HG02870 (cell line): ENCODE results near the gene EIF4A3.

Experiments
- ATAC-seq: cut with Tn5 transposase; IDR thresholded peaks from one replicate; pipeline ENCODE4 v1.9.1; 2021; ENCODE audit warnings: mild to moderate bottlenecking, moderate library complexity; ENCODE audit not compliant: unreplicated experiment

The EIF4A3 gene

DNA sequence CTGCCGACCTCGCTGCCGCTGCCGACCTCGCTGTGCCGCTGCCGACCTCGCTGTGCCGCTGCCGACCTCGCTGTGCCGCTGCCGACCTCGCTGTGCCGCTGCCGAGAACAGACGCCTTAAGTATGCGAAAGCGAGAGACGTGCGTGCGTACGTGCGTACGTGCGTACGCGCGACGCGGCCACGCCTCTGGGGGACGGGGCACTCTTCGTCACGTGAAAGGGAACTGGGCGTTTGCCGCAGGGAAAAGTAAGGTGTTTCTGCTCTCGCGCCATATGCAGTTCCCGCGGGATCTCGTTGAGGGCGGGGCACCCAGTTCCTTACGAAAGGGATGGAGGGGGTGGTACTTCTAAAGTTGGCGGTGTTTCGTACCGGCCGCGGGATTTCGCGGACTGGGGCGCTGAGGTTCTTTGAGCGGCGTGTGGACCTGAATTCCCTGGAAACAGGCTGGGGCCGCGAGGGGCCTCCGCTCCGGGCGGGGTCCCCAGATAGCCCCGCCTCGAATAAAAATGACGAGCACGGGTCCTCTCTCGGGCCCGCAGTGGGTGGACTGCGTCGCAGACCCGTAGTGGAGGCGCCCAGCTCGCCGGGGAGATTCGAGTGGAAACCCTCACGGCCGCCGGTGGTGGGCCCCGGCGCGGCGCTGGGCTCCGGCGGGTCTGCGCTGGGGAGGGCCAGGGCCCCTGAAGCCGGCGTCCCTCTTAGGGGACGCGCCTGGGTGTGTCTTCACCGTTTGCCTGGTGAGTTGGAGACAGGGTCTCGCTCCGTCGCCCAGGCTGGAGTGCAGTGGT is at the start of gene EIF4A3:
TSS of gene EIF4A3 (minus strand) at position 94 of the 788 bp plus-strand sequence. CDS start 167 bp downstream, outside the sequence.
- peak; percentile 84 for ATAC-seq

DNA sequence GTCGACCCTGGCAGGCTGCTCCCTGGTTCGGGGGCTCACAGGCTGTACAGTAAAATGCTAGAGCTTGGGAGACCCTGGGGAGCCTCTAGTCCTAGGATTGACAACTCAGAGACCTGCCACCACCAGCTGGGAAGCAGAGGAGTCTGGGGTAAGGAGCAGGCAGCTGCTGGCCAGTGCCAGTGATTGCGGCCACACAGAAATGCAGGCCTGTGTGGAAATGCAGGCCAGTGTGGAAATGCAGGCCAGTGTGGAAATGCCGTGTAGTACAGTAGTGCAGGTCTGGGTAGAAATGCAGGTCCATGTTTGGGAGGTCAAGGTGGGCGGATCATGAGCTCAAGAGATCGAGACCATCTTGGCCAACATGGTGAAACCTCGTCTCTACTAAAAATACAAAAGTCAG is 49.7 kb upstream of the EIF4A3 start:
- ATAC-seq, result no peak

DNA sequence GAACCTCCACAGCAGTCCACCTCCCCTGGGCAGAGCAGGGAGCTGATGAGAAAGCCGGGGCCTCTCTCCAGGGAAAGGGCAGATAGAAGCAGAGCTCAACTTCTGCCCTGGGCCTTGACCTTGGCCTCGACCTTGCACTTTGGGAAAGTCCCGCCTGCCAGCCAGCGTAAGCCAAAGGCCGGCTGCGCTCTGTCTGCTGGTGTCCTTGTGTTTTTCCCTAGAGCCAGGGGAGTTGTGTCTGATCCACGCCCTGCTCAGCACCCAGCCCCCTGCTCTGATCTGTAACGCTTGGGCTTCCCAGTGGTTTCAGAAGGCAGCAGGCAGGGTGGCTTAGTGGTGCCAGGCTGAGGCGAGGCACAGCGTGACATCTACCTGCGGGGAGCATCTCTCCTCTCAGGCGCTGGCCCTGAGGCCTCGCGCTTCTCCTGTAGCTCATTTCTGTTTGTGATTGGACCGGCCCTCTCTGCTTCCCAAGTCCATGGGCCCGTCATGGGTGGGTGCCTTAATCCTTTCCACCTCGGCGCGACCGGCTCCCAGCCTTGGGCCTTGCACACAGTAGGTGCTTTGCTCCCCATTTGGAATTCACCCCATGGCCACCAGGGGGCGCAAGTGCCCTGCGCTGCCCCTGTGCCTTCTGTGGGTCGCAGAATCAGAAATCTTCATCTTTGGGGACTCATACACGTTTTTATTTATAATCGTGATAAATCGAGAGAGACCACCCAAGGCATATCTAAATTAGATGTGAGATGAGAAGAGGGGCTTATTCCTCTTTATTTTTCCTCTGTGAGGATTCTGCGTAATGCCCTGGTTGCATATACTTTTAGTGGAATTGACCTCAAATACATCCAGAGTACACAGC is 49.0 kb upstream of the EIF4A3 start:
- ATAC-seq, result no peak

DNA sequence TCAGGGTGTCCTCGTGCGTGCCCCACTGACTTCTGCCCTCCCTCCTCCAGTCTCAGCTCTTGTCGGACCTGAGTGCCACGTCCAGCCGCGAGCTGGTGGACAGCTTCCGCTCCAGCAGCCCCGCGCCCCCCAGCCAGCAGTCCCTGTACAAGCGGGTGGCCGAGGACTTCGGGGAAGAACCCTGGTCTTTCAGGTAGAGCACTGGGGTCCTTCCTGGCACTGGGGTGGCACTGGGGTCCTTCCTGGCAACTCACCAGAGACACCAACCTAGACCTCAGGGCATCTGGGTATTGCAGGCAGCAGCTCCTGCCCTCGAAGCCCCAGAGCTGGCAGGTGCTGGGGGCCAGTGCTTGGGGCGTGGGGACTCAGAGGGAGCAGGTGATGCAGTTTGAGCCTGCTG is 48.2 kb upstream of the EIF4A3 start:
- no peak for ATAC-seq

DNA sequence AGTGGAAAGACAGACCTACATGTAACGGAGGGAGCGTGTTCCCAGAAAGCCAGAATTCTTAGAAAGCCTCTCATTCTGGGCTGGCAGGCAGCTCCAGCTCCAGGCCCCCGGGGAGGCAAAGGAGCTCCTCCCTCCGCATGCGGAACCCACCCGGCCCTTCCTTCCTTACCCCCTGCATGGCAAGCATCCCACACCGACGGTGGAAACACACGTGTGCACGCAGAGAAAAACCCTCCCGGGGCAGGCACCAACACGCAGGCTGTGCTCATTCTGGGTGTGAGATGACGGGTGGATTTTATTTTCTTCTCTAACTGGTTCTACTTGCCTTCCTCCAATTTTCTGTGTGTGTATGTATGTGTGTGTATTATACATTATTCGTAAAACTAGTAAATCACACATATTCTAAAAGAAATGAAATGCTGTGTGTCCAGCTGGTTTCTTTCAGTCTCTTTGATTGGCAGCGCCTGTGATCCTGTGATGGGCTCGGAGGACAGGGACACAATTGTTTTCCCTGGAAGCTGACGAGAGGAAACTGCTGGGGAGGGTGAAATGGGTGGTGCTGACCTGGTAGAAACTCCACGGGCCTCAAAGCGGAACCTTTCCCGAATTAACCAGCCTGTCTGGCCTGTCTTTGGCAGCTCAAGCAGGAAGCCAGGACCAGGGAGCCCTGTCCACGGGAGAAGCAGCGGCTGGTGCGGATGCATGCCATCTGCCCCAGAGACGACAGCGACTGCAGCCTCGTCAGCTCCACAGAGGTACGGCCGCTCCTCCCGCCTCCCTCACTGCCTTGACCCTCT is 45.1 kb upstream of the EIF4A3 start:
- no peak for ATAC-seq

DNA sequence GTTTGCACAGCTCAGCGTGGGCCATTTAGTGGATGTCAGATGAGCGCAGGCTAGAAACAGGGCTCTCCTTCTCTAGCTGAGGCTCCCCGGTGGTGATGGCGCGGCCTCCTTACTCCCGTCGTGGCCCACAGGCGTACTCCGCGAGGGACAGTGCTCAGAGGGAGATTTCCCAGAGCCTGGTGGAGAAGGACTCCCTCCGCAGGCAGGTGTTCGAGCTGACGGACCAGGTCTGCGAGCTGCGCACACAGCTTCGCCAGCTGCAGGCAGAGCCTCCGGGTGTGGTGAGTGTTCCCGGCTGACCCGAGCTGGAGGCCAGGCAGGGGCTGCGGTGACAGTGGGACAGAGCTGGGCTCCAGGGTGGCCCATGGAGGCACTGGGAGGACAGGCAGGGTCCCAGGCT is 44.3 kb upstream of the EIF4A3 start:
- no peak for ATAC-seq

DNA sequence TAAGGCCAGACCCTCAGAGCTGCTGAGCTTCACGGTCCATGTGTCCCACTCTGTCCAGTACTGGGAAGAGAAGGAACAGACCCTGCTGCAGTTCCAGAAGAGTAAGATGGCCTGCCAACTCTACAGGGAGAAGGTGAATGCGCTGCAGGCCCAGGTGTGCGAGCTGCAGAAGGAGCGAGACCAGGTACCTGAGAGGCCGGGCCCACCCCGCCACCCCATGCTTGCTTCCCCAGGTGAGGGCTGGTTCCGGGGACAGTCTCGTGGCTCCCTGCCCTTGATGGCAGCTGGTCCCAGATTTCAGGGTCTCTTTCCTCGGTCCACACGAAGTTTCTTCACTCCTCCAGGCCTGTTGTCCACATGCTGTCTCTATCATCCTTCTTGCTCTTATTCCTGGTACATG is 43.8 kb upstream of the EIF4A3 start:
- ATAC-seq, result no peak

DNA sequence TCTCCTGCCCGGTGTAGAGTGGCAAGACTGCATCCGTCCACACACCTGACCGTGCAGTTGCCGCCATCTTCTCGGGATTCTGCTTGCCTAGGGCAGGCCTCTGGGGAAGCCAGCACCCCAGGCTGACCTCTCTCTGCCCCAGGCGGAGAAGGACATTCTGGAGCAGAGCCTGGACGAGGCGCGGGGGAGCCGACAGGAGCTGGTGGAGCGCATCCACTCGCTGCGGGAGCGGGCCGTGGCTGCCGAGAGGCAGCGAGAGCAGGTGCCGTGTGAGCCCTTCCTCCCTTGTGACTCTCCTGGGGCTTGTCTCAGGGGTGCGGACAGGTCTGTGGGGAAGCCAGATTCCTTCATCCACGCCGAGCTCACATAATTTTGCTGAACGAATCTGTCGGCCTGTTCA is 42.7 kb upstream of the EIF4A3 start:
- ATAC-seq, result no peak

DNA sequence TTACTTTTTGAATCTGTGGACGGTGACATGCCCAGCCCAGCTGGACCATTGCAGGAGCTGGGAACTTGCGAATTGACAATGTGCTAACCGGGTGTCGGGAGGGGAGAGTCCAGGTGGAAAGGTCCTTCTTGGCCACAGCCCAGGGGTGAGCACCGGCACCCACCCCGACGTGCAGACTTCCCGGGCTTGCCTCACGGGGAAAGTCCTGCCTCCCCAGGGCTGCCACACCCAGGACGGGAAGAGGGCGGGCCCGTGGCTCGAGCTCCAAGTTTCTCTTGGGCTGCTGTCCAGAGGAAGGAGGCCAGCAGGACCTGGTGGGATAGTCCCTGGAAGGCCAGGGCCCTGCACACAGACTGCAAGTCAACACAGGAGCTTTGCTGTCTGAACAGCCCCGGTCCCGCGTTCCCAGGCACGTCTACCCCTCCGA is 40.6 kb upstream of the EIF4A3 start:
- ATAC-seq, result no peak

DNA sequence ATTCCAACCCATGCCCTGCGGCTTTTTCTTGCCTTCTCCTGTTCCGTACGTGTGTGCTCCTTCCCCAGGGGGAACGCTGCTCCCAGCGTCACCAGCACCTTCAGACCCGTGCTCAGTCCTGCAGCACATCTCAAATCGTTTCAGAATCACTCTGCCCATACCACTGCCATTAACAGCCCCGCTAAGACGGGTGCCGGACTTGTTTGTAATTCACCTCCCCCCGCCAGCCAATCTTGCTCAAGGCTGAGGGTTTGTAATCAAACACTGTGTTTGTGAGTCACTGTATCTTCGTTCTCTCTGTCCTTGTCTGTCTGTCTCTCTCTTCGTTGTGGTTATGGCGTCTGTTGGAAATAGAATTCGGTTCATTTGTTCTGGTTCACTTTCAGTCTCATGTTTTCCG is 40.2 kb upstream of the EIF4A3 start:
- ATAC-seq, result no peak

DNA sequence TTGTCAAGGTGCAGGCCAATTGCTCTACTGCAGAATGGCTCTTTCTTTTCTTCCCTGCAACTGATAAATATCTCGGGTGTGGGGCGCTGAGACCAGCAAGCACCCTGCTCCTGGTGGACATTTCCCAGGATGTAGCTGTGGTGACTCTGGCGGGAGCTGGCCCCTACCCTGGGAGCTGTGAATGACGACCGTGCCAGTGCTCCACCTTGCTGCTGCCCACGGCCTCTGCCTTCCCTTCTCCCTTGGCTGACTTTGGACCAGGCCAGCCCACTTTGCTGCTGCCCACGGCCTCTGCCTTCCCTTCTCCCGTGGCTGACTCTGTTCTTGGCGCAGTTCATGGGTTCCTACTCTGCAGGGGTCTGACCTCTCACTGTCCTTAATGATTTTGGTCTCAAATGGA is 39.0 kb upstream of the EIF4A3 start:
- no peak for ATAC-seq

DNA sequence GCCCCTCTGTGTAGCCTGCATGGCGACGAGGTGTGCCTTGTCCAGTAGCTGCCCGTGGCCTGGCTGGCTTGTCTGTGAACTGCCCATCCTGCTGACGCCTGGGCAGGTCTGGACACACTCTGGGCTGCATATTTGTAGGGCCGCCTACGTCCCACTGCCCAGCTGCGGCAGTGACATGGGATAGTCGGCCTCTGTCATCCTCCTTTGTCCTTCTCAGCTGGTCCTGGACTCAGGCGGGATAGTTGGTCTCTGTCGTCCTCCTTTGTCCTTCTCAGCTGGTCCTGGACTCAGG is 37.4 kb upstream of the EIF4A3 start:
- ATAC-seq, result no peak

DNA sequence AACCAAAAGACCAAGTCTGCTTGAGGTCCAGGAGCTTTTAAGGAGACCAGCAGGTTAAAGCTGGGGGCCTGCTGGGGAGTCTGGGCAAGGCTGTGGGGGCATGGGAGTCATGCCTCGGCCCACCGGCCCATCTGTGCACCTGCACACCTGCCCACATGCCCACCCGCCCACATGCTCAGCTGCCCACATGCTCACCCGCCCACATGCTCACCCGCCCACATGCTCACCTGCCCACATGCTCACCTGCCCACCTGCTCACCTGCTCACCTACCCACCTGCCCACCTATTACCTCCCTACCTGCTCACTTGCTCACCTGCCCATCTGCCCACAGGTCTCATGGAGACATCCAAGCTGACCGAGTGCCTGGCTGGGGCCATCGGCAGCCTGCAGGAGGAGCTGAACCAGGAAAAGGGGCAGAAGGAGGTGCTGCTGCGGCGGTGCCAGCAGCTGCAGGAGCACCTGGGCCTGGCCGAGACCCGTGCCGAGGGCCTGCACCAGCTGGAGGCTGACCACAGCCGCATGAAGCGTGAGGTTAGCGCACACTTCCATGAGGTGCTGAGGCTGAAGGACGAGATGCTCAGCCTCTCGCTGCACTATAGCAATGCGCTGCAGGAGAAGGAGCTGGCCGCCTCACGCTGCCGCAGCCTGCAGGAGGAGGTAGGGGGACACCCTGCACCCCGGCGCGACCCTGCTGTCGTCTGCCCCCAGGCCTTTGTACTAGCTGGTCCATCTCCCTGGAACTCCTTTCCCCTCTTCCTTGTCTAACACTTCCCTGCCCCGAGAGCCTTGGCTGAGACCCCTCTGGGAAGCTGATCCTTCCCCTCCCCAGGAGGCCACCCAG is 36.9 kb upstream of the EIF4A3 start:
- ATAC-seq, result no peak

DNA sequence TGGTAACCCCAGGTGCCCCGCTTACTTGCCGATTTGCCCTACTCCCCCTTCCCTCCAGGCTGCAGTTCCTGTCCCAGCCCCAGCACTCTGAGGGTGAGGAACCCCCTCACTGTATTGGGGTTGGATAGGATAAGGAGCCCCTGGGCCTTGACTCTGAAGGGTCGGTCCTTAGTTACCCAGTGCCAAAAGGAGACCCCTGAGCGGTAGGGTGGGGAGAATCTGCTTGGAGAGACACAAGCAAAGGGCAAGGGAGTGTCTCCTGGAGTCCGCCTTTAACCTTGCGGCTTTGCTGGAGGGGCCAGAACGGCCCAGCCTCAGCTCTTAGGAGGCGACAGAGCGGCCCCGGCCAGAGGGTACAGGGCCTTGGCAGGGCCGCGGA is 35.9 kb upstream of the EIF4A3 start:
- no peak for ATAC-seq

DNA sequence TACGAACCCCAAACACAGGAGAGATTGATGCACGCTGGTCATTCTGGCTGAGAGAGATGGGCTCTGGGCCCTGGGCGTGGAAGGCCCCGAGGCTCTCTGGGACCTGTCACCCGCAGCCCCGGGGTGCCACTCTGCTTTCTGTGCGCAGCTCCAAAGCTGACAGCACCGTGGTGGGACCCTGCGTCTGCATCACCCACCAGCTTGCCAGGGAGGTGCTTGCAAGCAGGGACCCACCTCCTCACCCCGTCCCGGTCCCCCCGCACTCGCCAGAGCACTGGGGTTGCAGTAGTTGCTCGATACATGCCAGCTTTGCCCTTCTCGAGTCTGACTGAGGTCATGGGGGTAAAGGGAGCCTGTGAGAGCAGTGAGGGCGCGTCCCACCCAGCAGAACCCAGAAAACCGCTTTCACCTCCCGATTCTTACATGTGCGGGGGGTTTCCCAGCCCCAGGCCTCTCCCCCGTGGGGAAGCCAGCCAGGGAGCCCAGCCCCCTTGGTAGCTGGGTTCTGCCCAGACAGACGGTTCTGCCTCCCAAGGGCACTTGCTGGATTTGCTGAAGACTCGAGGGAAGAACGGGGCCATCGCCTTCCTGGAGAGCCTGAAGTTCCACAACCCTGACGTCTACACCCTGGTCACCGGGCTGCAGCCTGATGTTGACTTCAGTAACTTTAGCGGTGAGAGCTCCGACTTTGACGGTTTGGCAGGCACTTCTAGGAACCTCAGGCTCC is 35.4 kb upstream of the EIF4A3 start:
- no peak for ATAC-seq

DNA sequence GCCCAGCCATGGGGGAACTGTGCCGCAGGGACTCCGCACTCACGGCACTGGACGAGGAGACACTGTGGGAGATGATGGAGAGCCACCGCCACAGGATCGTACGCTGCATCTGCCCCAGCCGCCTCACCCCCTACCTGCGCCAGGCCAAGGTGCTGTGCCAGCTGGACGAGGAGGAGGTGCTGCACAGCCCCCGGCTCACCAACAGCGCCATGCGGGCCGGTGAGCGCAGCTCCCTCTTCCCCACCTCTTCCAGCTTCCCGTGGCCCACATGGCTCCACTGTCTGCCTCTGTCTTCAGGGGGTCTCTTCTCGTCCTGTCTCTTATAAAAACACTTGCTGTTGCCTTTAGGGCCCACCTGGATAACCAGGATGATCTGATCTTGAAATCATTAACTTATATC is 34.5 kb upstream of the EIF4A3 start:
- no peak for ATAC-seq

DNA sequence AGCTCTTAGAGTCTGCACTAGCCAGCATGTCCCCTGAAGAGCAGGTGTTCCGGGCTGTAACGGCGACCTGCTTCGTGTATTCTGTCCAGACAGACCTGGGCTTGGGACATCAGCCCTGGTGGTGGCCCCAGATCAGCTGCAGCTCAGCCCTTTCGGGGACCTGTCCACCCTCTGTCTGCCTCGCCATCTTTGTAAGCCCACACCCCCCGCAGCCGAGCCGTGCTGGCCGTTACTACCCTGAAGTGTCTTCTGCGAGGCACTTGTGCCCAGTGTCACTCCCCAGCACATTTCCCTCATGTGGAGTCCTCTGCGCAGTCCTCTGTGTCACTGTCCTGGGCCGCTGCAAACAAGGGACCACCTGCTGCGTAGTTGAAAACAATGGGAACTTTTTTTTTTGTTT is 33.3 kb upstream of the EIF4A3 start:
- ATAC-seq, result no peak

DNA sequence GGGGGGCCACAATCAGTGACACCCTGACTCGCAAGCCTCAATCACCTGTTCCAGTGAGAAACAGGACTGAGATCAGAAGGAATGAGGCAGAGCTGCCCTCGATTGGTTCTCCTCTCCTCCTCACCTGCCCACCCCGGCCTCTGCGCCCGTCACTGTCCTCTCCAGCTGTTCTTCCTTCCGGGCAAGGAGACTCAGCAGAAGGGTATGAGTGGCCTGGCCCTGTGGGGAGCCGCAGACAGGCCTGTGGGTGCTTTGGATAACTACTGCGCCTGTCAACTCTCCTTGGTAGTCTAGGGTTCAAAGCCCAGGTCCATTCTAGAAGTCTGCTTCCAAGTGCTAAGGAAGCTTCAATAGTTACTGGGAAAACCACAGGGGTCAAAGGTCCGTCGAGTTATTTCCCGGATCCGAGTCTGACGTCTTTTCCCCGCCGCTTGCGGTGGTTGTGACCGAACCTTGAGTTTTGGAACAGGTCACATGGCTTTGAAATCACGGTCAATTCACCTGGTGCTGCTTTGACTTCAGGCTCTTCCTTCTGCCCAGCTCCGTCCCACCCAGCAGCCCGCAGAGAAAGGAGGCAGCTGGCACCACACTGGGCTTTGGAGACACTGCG is 31.2 kb upstream of the EIF4A3 start:
- ATAC-seq, result no peak

DNA sequence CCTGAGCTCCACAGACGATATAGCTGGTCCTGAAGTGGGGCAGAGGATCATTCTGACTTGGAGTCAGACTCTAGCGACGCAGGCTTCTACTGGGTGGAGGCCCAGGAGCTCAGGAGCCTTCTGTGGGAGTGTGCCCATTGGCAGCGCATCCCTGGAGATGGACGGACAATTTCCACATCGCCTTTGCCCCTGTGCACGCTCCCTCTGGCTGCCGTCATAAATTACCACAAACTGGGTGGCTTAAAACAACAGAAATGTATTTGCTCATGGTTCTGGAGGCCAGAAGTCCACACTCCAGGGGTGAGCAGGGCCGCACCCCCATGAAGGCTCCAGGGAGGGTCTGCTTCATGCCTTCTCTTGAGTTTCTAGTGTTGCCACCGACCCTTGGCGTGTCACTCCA is 29.8 kb upstream of the EIF4A3 start:
- no peak for ATAC-seq

DNA sequence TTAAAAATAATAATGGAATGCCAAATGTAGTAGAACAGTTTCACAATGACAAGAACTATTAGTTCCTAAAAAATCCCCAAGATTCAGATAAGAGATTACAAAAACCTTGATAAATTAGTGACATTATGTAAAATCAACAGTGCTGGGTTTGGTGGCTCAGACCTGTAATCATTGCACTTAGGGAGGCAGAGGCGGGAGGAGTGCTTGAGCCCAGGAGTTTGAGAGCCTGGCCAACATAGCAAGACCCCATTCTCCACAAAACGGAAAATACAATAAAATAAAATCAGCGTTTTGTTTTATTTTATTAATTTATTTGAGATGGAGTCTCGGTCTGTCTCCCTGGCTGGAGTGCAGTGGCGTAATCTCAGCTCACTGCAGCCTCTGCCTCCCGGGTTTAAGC is 27.0 kb upstream of the EIF4A3 start:
- ATAC-seq, result no peak
